ENCODE measurements around the gene AKR1C3. TPM values are rescaled to one million over a fixed set of nuclear protein-coding genes. Genes with fewer than 3 reads are reported as not detected.
A peak's percentile ranks its signal among the peaks of the same experiment; 100 is the strongest.
"Not testable (repeated sequence)": the region's sequence is repeated elsewhere in the genome, so short reads cannot be mapped to it uniquely, and the experiment has no call there.

The AKR1C3 gene
- total RNA-seq (10 to 100 TPM in 2 of 4 donors, 1 to 10 TPM in 2; 6.1 to 30.5 (median 12.0) TPM), polyA plus RNA-seq (100 to 1,000 TPM; 222 to 365 (median 236) TPM)

DNA sequence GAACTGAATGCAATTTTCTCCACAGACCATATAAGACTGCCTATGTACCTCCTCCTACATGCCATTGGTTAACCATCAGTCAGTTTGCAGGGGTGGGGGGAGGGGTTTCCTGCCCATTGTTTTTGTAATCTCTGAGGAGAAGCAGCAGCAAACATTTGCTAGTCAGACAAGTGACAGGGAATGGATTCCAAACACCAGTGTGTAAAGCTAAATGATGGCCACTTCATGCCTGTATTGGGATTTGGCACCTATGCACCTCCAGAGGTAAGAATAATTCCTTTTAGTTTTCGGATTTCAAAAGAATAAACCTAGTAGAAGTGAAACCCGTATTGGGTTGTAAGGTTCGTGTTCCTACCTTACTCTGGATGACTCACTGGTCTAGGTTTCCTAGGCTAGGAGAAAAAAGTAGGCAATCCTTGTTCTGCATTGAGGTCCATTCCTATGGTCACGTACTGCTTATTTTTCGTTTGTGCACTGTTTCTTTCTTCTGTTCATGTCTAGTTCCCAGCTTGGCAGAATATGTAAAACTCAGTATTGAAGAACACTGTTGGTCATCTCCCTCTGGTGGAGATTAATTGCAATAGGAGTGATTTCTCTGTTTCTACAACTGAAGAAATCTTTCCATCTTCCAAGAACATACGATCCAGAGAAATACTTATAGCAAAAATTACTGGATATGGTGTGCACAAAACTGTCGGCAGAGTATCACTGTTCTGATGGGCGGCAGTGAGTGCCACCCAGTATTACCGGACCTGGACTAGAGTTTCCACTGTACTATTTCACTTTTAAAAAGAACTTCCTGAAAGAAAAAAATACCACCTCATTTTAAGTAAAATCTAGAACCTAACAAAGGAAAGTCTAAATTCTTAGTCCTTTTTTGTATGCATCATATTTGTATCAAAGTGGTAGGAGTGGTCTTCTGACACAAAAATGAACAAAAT is at the start of gene AKR1C3:
TSS of gene AKR1C3 (plus strand) at position 150 of the 941 bp plus-strand sequence. CDS start at position 181, 31 bp downstream.
- peak within 1 kb of the TSS; percentile 22 to 50 (median 40) for H3K4me3 ChIP-seq
- TF ChIP-seq POLR2AphosphoS5 (IDR thresholded peaks at IDR 0.05) (peak in 2 of 4 donors; percentile 31 to 37), POLR2A (IDR thresholded peaks at IDR 0.05) (peak in 1 of 2 donors; percentile 42), EP300 (IDR thresholded peaks at IDR 0.05) (no peak)
- TF ChIP-seq, protein P1, sequence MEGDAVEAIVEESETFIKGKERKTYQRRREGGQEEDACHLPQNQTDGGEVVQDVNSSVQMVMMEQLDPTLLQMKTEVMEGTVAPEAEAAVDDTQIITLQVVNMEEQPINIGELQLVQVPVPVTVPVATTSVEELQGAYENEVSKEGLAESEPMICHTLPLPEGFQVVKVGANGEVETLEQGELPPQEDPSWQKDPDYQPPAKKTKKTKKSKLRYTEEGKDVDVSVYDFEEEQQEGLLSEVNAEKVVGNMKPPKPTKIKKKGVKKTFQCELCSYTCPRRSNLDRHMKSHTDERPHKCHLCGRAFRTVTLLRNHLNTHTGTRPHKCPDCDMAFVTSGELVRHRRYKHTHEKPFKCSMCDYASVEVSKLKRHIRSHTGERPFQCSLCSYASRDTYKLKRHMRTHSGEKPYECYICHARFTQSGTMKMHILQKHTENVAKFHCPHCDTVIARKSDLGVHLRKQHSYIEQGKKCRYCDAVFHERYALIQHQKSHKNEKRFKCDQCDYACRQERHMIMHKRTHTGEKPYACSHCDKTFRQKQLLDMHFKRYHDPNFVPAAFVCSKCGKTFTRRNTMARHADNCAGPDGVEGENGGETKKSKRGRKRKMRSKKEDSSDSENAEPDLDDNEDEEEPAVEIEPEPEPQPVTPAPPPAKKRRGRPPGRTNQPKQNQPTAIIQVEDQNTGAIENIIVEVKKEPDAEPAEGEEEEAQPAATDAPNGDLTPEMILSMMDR (IDR thresholded peaks at IDR 0.05), result peak; percentile 63 to 84 (median 72)
- intact Hi-C loops (cut with DNase I), result loop anchor here (1.0 to 5.0 kb wide), 2 partner anchors 77 to 245 kb away; no protein-coding TSS in a partner anchor
- H3K4me1 ChIP-seq, result no peaks in the 10 kb centered on the region
- WGBS, 2 donors, result 7 to 28% methylated on average over 9 of the region's 9 CpGs
- no peaks in the 10 kb centered on the region for H3K36me3 ChIP-seq
- no peaks in the 10 kb centered on the region for H3K27me3 ChIP-seq
- DNase-seq, result no peak
- H3K27ac ChIP-seq, result peak within 1 kb of the TSS; percentile 20 to 60 (median 58)
- H3K9me3 ChIP-seq, result peaks cover 0 to 4% (median 0%) of the 10 kb centered on the region in 4 donors

DNA sequence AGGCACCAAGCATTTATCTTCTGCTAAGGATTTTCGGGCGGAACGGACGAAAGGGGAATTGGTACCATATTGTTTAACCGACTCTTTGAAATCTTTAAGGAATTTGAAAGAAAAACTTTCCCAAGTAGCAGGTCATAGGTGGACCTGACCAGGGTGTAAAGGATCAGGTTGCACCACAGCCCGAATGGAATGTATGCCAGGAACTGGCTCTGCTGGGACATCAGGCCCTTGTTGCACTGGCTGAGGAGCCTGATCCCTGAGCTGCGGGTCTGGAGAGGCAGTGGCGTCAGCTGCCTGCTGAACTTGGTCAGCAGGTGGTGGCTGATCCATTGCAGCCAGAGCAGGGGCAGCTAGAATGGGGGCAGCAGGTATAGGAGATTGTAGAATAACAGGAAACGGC is 49.1 kb upstream of the AKR1C3 start:
- 94 to 95% methylated on average over 9 of the region's 9 CpGs for WGBS, 2 donors

DNA sequence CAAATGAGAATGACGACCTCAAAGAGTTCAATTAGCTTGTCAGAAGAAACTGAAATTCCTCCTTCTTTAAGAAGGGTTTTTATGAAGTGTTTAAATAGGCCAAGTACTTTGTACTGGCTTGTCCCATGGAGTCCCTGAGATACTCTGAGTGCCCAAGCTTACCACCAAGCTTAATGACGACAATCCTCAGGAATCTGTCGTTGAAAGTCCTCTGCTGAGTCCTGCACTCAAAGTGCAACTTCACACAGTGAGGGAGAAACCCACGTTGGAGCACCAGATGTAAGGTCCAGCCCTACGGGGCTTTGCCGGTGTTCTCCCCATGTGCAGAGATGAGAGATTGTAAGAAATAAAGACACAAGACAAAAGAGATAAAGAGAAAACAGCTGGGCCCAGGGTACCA is 47.8 kb upstream of the AKR1C3 start:
- no peak overlapping the region for H3K4me3 ChIP-seq
- no peaks in the 10 kb centered on the region for H3K36me3 ChIP-seq
- DNase-seq, result no peak
- no peaks in the 10 kb centered on the region for H3K9me3 ChIP-seq
- intact Hi-C loops (cut with DNase I), result no loop called here
- WGBS, 2 donors, result 88 to 97% methylated on average over 6 of the region's 6 CpGs
- no peaks in the 10 kb centered on the region for H3K27me3 ChIP-seq
- no peak for TF ChIP-seq EP300 (IDR thresholded peaks at IDR 0.05)
- no peak for TF ChIP-seq POLR2A (IDR thresholded peaks at IDR 0.05)
- TF ChIP-seq POLR2AphosphoS5 (IDR thresholded peaks at IDR 0.05), result no peak
- TF ChIP-seq, protein P1 (IDR thresholded peaks at IDR 0.05), result no peak
- H3K4me1 ChIP-seq, result peaks cover 0 to 3% (median 0%) of the 10 kb centered on the region in 4 donors
- H3K27ac ChIP-seq, result no peak overlapping the region

More for the DNA sequence above, 49.1 kb upstream of the AKR1C3 start:
- no peak overlapping the region for H3K4me3 ChIP-seq
- H3K27me3 ChIP-seq, result no peaks in the 10 kb centered on the region
- H3K4me1 ChIP-seq, result peaks cover 0 to 13% (median 4%) of the 10 kb centered on the region in 4 donors
- no peaks in the 10 kb centered on the region for H3K36me3 ChIP-seq
- no peaks in the 10 kb centered on the region for H3K9me3 ChIP-seq
- no peak overlapping the region for H3K27ac ChIP-seq
- intact Hi-C loops (cut with DNase I), result no loop called here
- TF ChIP-seq POLR2A (IDR thresholded peaks at IDR 0.05) (no peak), POLR2AphosphoS5 (IDR thresholded peaks at IDR 0.05) (no peak), EP300 (IDR thresholded peaks at IDR 0.05) (no peak)
- TF ChIP-seq, protein P1 (IDR thresholded peaks at IDR 0.05), result no peak
- no peak for DNase-seq

DNA sequence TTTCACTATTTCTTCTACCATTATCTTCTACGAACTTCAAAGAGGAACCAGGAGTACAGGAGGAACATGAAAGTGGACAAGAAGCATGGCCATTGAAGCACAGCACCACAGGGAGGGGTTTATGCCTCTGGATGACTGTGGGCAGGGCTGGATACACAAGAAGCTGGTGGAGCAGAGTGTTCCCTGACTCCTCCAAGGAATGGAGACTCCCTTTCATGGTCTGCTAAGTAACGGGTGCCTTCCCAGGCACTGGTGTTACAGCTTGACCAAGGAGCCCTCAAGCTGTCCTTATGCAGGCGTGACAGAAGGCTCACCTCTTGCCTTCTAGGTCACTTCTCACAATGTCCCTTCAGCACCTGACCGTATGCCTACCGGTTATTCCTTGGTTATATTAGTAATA is 47.2 kb upstream of the AKR1C3 start:
- H3K9me3 ChIP-seq; H3K27ac ChIP-seq; DNase-seq; H3K4me3 ChIP-seq; H3K36me3 ChIP-seq; H3K4me1 ChIP-seq; intact Hi-C loops (cut with DNase I); H3K27me3 ChIP-seq: not testable (repeated sequence)
- WGBS, 2 donors, result 75 to 84% methylated on average over 5 of the region's 5 CpGs

DNA sequence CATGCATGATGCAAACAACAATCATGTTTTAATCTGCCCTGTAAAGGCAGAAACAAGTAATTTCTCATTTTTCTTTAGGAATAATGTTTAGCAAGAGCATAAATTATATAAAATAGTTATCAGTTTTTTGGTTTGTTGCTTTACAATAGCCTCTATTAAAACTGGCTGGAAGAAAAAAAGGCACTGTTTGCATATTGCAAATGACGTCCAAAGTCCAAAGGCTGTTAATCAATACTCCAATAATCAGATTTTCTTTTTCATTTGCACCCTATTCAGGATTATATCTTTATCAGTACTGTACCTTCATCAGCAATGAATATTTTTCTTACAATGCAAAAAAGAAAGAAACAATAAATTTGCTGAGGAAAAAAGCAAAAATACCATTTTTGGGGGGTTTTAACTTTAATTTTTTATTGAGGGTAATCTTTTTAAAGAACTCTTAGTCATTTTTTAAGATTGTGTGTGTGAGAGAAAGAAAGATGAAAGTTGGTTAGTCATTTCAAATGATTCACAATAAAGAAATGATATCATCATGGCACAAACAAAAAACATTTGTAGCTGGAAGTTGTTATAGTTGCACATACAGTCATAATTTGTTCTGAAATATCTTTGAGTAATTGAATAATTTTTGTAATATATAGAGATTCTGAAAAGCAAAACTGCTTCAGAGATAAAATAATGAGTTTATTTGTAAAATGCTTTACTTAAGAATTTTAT is 46.1 kb upstream of the AKR1C3 start:
- no peak overlapping the region for H3K4me3 ChIP-seq
- H3K9me3 ChIP-seq, result no peaks in the 10 kb centered on the region
- H3K27me3 ChIP-seq, result no peaks in the 10 kb centered on the region
- H3K4me1 ChIP-seq, result no peaks in the 10 kb centered on the region
- H3K27ac ChIP-seq, result no peak overlapping the region
- DNase-seq, result no peak
- no peaks in the 10 kb centered on the region for H3K36me3 ChIP-seq
- TF ChIP-seq POLR2AphosphoS5 (IDR thresholded peaks at IDR 0.05), result no peak
- TF ChIP-seq, protein P1 (IDR thresholded peaks at IDR 0.05), result no peak
- TF ChIP-seq EP300 (IDR thresholded peaks at IDR 0.05), result no peak
- TF ChIP-seq POLR2A (IDR thresholded peaks at IDR 0.05), result no peak
- WGBS, 2 donors, result 37 to 78% methylated on average over 1 of the region's 1 CpG
- intact Hi-C loops (cut with DNase I), result no loop called here

DNA sequence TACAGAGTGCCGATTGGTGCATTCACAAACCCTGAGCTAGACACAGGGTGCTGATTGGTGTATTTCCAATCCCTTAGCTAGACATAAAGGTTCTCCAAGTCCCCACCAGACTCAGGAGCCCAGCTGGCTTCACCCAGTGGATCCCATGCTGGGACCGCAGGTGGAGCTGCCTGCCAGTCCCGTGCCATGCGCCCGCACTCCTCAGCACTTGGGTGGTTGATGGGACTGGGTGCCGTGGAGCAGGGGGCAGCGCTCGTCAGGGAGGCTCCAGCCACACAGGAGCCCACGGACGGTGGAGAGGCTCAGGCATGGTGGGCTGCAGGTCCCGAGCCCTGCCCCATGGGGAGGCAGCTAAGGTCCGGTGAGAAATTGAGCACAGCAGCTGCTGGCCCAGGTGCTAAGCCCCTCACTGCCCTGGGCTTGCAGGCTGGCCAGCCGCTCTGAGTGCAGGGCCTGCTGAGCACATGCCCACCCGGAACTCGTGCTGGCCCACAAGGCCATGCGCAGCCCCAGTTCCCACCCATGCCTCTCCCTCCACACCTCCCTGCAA is 41.2 kb upstream of the AKR1C3 start:
- H3K27ac ChIP-seq; DNase-seq; H3K36me3 ChIP-seq; intact Hi-C loops (cut with DNase I); H3K9me3 ChIP-seq; H3K4me1 ChIP-seq; H3K4me3 ChIP-seq; H3K27me3 ChIP-seq: not testable (repeated sequence)
- 90 to 97% methylated on average over 16 of the region's 16 CpGs for WGBS, 2 donors

DNA sequence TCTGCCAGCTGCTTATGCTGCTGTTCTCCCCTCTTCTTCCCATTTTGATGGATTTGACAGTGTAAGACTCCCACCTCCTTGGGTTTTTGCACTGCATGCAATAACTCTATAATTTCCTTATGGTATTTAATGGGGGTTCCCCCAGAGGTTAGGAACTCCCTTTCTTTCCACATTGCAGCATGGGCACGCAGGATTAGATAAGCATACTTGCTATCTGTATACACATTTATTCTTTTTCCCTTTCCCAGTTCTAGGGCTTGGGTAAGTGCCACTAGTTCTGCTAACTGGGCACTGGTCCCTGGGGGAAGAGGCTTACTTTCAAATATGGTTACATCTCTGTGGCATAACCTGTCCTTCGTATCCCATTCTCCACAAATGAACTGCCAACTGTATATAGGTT is 39.4 kb upstream of the AKR1C3 start:
- H3K36me3 ChIP-seq; DNase-seq; H3K27me3 ChIP-seq; intact Hi-C loops (cut with DNase I); H3K9me3 ChIP-seq; H3K27ac ChIP-seq; H3K4me3 ChIP-seq; H3K4me1 ChIP-seq: not testable (repeated sequence)
- 83 to 86% methylated on average over 2 of the region's 2 CpGs for WGBS, 2 donors

All from sigmoid colon (tissue), 7 donors.